ENCODE measurements around the gene KDM4C.

- no peak for TF ChIP-seq CTCF (IDR thresholded peaks at IDR 0.05 in 8 of 11, conservative IDR thresholded peaks at IDR 0.05 in 3 of 11)
- TF ChIP-seq POLR2AphosphoS5 (IDR thresholded peaks at IDR 0.05) = no peak
These were observed 220.8 kb downstream of the KDM4C start for GRCh38 chr9:6978591-6978990.
